Measurements from ENCODE around the gene RECQL5.

DNA sequence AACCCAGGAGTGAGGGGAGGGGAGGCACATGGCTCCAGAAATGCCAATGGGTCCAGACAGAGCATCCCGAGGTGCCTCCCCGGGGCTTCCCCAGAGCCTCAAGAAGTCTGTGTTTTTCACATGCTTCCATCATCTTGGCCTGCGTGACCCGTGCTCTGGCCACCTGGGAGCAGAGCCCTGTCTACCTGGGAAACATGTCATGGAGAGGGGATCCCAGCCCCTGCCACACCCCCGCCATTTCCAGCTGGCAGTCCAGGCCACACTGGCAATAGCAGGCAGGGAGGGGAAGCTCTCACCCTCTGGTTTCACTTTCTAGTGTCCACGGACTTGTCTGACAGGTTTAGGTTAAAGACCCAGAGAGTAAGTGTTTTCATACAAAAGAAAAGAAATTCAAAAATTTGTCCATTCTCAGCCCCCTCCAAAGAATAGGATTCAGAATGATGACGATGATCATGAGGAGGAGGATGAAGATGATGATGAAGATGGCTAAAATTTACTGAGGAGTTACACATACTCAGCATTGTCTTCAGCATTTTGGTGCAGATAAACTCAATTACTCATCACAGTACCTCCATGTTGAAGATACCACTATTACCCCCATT lies 24.7 kb downstream of the RECQL5 start:
- TF ChIP-seq, protein P1, sequence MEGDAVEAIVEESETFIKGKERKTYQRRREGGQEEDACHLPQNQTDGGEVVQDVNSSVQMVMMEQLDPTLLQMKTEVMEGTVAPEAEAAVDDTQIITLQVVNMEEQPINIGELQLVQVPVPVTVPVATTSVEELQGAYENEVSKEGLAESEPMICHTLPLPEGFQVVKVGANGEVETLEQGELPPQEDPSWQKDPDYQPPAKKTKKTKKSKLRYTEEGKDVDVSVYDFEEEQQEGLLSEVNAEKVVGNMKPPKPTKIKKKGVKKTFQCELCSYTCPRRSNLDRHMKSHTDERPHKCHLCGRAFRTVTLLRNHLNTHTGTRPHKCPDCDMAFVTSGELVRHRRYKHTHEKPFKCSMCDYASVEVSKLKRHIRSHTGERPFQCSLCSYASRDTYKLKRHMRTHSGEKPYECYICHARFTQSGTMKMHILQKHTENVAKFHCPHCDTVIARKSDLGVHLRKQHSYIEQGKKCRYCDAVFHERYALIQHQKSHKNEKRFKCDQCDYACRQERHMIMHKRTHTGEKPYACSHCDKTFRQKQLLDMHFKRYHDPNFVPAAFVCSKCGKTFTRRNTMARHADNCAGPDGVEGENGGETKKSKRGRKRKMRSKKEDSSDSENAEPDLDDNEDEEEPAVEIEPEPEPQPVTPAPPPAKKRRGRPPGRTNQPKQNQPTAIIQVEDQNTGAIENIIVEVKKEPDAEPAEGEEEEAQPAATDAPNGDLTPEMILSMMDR (IDR thresholded peaks at IDR 0.05), result no peak
- TF ChIP-seq POLR2A (IDR thresholded peaks at IDR 0.05), result no peak
